Embryonic facial prominence (tissue), 1 donor: ENCODE data around the gene SOX21.

Source experiments
- DNase-seq: peaks from one replicate; pipeline ENCODE4 v3.0.0-alpha.2; 2016; ENCODE audit errors: extremely low spot score

SOX21 gene

GRCh38 chr13:94679614-94680013, 32.7 kb downstream of the SOX21 start:
- DNase-seq: no peak

DNA sequence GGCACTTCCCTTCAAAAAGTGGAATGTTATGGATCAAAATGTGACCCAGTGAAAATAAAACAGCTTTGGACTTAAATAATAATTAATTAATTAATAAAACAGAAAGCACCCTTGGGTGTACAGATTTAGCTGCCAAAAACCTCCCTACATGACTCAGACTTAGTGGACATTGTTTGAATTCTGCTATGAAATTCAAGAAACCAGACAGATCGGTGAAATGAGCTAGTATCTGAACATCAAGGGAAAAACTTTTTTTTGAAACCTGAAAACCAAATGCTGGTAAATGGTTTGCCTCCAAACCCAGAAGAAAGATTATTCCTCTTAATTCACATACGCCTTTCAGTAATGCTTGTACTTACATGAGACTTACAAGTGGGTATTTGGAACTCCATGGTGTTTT, 33.5 kb downstream of the SOX21 start:
- DNase-seq: no peak

- no peak for DNase-seq
Observed at GRCh38 chr13:94677799-94678198, 34.5 kb downstream of the SOX21 start.

GRCh38 chr13:94674609-94675348, 37.6 kb downstream of the SOX21 start:
- no peak for DNase-seq

GRCh38 chr13:94673851-94674250, 38.5 kb downstream of the SOX21 start:
- DNase-seq: no peak

DNA sequence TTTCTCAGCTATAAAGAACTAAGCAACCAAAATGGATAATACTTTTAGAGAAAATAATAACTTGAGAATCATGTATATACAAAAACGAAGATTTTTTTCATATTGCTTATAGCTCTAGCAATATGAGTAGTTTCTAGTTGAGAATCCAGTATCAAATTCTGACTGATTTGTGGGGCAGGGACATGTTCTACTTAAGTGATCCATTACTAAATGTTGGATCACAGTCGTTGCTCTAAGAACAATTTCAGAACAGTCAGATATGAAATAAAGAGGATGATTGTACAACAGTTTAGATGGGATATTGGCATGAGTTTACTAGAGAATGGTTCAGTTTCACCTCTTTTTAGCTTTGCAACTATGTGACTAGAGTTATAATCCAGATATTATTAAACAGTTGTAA, 39.9 kb downstream of the SOX21 start:
- no peak for DNase-seq

GRCh38 chr13:94667190-94667589, 45.2 kb downstream of the SOX21 start:
- DNase-seq: no peak

GRCh38 chr13:94666065-94666464, 46.3 kb downstream of the SOX21 start:
- DNase-seq: no peak

DNA sequence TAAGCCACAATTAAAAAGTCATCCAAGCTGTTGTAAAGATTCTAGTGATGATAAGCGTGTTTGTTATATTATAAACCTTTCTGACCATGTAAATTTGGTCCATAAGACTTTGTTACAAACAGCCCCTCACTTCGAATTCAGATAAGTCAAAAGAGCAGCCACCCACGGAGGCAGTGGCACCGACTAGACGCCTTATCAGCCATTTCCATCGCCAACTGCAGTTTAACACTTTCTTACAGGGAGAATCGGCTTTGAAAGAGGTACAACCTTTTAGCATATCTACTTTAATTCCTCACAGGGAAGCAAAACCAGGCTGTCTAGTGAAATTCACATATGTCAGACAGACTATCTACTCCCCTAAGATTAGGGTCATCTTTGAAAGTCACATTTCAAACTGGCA, 47.5 kb downstream of the SOX21 start:
- DNase-seq: no peak

DNA sequence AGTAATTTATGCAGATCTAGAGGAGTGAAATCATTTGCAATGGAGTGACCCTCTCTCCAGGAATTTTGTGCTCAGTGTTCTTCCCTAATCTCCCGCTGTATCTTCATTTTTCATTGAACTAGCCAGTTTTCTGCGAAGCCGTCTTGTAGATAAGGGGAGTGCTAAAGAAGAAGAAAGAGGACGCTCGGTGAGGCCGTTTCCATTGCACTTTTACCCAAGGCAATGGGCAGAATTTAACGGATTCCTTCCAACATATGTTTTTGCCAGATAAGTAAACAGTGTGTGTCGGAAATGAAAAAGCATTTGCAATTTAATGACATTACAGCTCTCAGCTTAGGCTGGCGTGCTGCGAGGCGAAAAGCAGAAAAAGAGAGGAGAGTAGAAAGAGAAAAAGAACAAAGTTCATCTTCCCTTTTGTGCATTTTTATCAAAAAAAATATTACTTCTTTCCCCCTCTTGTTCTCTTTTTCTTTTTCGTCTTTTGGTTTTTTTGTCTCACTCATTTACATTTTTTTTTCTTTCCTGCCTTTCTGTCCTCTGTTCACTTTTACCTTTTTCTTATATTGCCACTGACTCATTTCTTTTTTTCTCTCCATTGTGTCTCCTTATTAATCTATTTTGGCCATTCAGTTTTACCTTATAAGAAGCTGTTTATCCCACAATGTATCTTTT, 49.9 kb downstream of the SOX21 start:
- no peak for DNase-seq

DNA sequence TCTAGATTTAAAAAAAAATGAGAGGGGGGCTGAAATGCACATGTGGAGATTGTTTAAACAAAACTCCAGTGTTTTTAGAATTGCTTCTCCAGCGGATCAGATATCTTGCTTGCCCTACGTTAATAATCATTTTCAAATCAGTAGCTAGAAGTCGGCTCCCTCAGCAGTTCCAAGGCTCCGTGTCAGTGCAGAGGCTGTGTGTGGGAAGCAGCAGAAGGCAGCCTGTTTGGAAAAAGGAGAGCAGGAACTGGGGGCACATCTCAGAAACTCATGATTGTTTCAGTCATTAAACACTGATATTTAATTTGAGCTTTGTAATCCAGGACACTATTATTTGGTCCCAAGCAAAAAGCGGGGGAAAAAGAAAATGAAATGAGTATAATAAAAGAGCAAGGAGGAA, 50.9 kb downstream of the SOX21 start:
- DNase-seq: no peak

GRCh38 chr13:94660695-94661326, 51.5 kb downstream of the SOX21 start:
- no peak for DNase-seq
